Left lung (tissue), 14 donors: ENCODE results near the gene KLHDC3. TPM values are rescaled to one million over a fixed set of nuclear protein-coding genes. Genes with fewer than 3 reads are reported as not detected.
A peak's percentile ranks its signal among the peaks of the same experiment; 100 is the strongest.

Experiments used
- ATAC-seq: fragments of 200-7000 bp; cut with Tn5 transposase; one replicate; pipeline ENCODE4 v1.9.1; 2020; ENCODE audit warnings: moderate library complexity
- DNase-seq, 4 donors: peaks; one replicate each; pipeline ENCODE4 v3.0.0-alpha.2; 2013 to 2020
- H3K27ac ChIP-seq, 2 donors: fragments of 200-600 bp; sonication (generic) in 1 of 2; one replicate each; pipeline versions ENCODE4 v1.5.0 to v1.8.0; 2020 to 2021
- H3K27me3 ChIP-seq, 2 donors: fragments of 200-600 bp; sonication (generic) in 1 of 2; one replicate each; pipeline versions ENCODE4 v1.5.0 to v1.8.0; 2020 to 2021
- H3K36me3 ChIP-seq, 2 donors: fragments of 200-600 bp; sonication (generic) in 1 of 2; one replicate each; pipeline versions ENCODE4 v1.5.0 to v1.8.0; 2020 to 2021
- H3K4me1 ChIP-seq, 2 donors: fragments of 200-600 bp; one replicate each; pipeline ENCODE4 v1.8.0; 2021
- H3K4me3 ChIP-seq, 2 donors: fragments of 200-600 bp; sonication (generic) in 1 of 2; one replicate each; pipeline versions ENCODE4 v1.5.0 to v1.8.0; 2020 to 2021; ENCODE audit warnings: mild to moderate bottlenecking in 1 of 2
- H3K9me3 ChIP-seq, 2 donors: fragments of 200-600 bp; sonication (generic) in 1 of 2; one replicate each; pipeline versions ENCODE4 v1.5.0 to v1.8.0; 2020 to 2021
- intact Hi-C, 2 donors: fragments of 100-400 bp; cut with DNase I; formaldehyde crosslinking; loops; one replicate each; pipeline versions ENCODE4 v1.11.2 to v1.14.2; 2022
- long read RNA-seq, 12 donors: library from polyadenylated mRNA in 2 of 12; unstranded in 2 of 12; transcript quantifications; one replicate each; pipeline ENCODE4 v2.0.0 and lab custom pipeline, GENCODE V29; 2019 to 2026
- polyA plus RNA-seq, 6 donors: library from polyadenylated mRNA; unstranded; fragments of 120-200 nt; gene quantifications; one replicate each; pipeline ENCODE4 v1.2.1, GENCODE V29; 2013; ENCODE audit not compliant: insufficient read length in 6 of 6
- total RNA-seq, 2 donors: library from RNA; stranded (reverse); fragmentation: NEBNext Ultra II Directional; extraction: Animal tissue kit (Norgen Biotek cat#: 25700); gene quantifications; one replicate each; pipeline ENCODE4 v1.2.1, GENCODE V29; 2021
- TF ChIP-seq, protein P1 (sequence below), 2 donors: fragments of 200-600 bp; sonication (generic) in 1 of 2; IDR thresholded peaks; one replicate each; pipeline versions ENCODE4 v1.5.0 to v1.8.0; 2021; ENCODE audit warnings: antibody characterized with exemption in 2 of 2
- donor health status: DM: no; HTN: yes; CAD: no.
- donor health status: DM: no; HTN: no; CAD: no.

The KLHDC3 gene, protein sequence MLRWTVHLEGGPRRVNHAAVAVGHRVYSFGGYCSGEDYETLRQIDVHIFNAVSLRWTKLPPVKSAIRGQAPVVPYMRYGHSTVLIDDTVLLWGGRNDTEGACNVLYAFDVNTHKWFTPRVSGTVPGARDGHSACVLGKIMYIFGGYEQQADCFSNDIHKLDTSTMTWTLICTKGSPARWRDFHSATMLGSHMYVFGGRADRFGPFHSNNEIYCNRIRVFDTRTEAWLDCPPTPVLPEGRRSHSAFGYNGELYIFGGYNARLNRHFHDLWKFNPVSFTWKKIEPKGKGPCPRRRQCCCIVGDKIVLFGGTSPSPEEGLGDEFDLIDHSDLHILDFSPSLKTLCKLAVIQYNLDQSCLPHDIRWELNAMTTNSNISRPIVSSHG
- 10 to 100 TPM; 50.5 to 65.4 TPM for total RNA-seq
- 100 to 1,000 TPM in 3 of 6 donors, 10 to 100 TPM in 3; 95.3 to 110 (median 103) TPM for polyA plus RNA-seq
- long read RNA-seq, donor 1, transcript KLHDC3-202 (11 exons, 1,909 nt) = major isoform, 45 of 73 reads
- long read RNA-seq, donor 1, partial matches to known transcripts = 28 of 73 reads
- long read RNA-seq, donor 1, other reads (novel, unspliced or antisense) = 0 of 73 reads
- long read RNA-seq, donor 2, transcript KLHDC3-202 (11 exons, 1,909 nt) = major isoform, 32 of 50 reads
- long read RNA-seq, donor 2, partial matches to known transcripts = 18 of 50 reads
- long read RNA-seq, donor 2, other reads (novel, unspliced or antisense) = 0 of 50 reads
- long read RNA-seq, donor 3, transcript KLHDC3-202 (11 exons, 1,909 nt) = major isoform, 57 of 87 reads
- long read RNA-seq, donor 3, partial matches to known transcripts = 30 of 87 reads
- long read RNA-seq, donor 3, other reads (novel, unspliced or antisense) = 0 of 87 reads
- long read RNA-seq, donor 4, transcript KLHDC3-202 (11 exons, 1,909 nt) = major isoform, 34 of 40 reads
- long read RNA-seq, donor 4, partial matches to known transcripts = 5 of 40 reads
- long read RNA-seq, donor 4, other reads (novel, unspliced or antisense) = 1 of 40 reads
- long read RNA-seq, donor 5, transcript KLHDC3-202 (11 exons, 1,909 nt) = major isoform, 31 of 37 reads
- long read RNA-seq, donor 5, partial matches to known transcripts = 6 of 37 reads
- long read RNA-seq, donor 5, other reads (novel, unspliced or antisense) = 0 of 37 reads
- long read RNA-seq, donor 6, transcript KLHDC3-202 (11 exons, 1,909 nt) = major isoform, 54 of 64 reads
- long read RNA-seq, donor 6, partial matches to known transcripts = 10 of 64 reads
- long read RNA-seq, donor 6, other reads (novel, unspliced or antisense) = 0 of 64 reads
- long read RNA-seq, donor 7, transcript KLHDC3-202 (11 exons, 1,909 nt) = major isoform, 42 of 63 reads
- long read RNA-seq, donor 7, partial matches to known transcripts = 21 of 63 reads
- long read RNA-seq, donor 7, other reads (novel, unspliced or antisense) = 0 of 63 reads
- long read RNA-seq, donor 8, transcript KLHDC3-202 (11 exons, 1,909 nt) = major isoform, 35 of 37 reads
- long read RNA-seq, donor 8, partial matches to known transcripts = 0 of 37 reads
- long read RNA-seq, donor 8, other reads (novel, unspliced or antisense) = 0 of 37 reads
- long read RNA-seq, donor 9, partial matches to known transcripts = 0 of 1 reads
- long read RNA-seq, donor 9, other reads (novel, unspliced or antisense) = 0 of 1 reads
- long read RNA-seq, donor 10, transcript KLHDC3-202 (11 exons, 1,909 nt) = major isoform, 43 of 45 reads
- long read RNA-seq, donor 10, partial matches to known transcripts = 2 of 45 reads
- long read RNA-seq, donor 10, other reads (novel, unspliced or antisense) = 0 of 45 reads
- long read RNA-seq, donor 11, transcript KLHDC3-202 (11 exons, 1,909 nt) = major isoform, 47 of 67 reads
- long read RNA-seq, donor 11, partial matches to known transcripts = 20 of 67 reads
- long read RNA-seq, donor 11, other reads (novel, unspliced or antisense) = 0 of 67 reads
- long read RNA-seq, donor 12, transcript KLHDC3-202 (11 exons, 1,909 nt) = major isoform, 38 of 38 reads
- long read RNA-seq, donor 12, partial matches to known transcripts = 0 of 38 reads
- long read RNA-seq, donor 12, other reads (novel, unspliced or antisense) = 0 of 38 reads

DNA sequence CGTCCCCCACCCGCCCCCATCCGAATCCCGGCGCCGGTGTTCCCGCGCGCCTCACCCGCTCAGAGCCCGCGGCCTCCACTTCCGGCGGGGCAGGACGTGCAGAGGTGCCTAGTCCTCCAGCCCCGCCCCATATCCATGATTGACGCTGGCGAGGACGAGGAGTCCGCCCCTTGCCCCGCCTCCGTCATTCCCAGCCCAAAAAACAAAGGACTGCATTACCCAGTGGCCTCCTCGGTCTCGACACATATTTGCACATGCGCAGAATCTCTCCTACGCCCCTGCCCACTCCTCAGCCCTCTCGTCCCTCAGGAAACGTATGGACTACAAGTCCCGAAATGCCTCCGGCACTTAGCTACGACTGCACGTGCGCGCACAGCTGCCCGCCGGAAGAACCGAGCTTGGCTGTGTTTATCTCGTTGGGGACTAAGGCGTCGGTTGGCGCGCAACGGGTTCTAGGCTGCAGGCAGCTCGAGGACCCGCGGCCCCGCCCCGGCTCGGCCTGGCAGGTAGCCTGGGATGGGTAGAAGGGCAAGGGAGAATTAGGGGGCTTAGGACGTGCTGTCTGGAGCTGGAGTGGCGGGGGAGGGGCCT is at the start of gene KLHDC3, which contains the start of gene MEA1:
Gene KLHDC3 (plus strand): TSS at position 407 of the 591 bp plus-strand sequence. CDS start 2,944 bp downstream, outside the sequence.
Gene MEA1 (minus strand): TSS at position 104 of the 591 bp plus-strand sequence. CDS start 133 bp downstream, outside the sequence.
- peaks cover 14 to 52% of the 10 kb centered on the region in 2 donors for H3K4me1 ChIP-seq
- H3K27me3 ChIP-seq = no peaks in the 10 kb centered on the region
- ATAC-seq (peak; percentile 98), DNase-seq (peak; percentile 99 to 100 (median 99))
- TF ChIP-seq, protein P1, sequence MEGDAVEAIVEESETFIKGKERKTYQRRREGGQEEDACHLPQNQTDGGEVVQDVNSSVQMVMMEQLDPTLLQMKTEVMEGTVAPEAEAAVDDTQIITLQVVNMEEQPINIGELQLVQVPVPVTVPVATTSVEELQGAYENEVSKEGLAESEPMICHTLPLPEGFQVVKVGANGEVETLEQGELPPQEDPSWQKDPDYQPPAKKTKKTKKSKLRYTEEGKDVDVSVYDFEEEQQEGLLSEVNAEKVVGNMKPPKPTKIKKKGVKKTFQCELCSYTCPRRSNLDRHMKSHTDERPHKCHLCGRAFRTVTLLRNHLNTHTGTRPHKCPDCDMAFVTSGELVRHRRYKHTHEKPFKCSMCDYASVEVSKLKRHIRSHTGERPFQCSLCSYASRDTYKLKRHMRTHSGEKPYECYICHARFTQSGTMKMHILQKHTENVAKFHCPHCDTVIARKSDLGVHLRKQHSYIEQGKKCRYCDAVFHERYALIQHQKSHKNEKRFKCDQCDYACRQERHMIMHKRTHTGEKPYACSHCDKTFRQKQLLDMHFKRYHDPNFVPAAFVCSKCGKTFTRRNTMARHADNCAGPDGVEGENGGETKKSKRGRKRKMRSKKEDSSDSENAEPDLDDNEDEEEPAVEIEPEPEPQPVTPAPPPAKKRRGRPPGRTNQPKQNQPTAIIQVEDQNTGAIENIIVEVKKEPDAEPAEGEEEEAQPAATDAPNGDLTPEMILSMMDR (IDR thresholded peaks at IDR 0.05) = no peak
- no peaks in the 10 kb centered on the region for H3K9me3 ChIP-seq
- peak within 1 kb of the TSS; percentile 67 to 78 for H3K4me3 ChIP-seq
- peak within 1 kb of the TSS; percentile 39 to 81 for H3K27ac ChIP-seq
- intact Hi-C loops = no loop called here
- peaks cover 0 to 54% of the 10 kb centered on the region in 2 donors for H3K36me3 ChIP-seq

DNA sequence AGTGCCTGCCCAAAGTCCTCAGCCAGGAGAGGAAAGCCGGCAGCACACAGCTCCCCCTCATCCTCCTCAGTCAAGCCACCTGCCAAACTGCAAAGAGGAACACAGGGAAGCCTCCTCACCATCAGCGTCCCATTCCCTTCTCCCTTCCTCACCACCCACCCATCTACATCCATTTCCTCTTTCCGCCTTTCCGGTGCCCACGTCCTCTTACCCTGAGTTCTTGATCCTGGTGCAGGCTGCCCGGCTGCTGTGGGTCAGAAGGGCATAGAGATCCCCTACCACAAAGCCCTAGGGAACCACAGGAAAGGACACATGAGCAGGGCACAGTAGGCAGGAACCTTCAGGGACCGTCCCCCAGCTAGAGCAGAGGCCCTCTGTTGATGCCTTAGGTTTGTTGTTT is 47.5 kb upstream of the KLHDC3 start:
- Histone ChIP-seq H3K4me3 (no peak overlapping the region), H3K9me3 (no peaks in the 10 kb centered on the region), H3K27ac (no peak overlapping the region), H3K4me1 (peaks cover 0 to 7% of the 10 kb centered on the region in 2 donors), H3K27me3 (no peaks in the 10 kb centered on the region), H3K36me3 (peaks cover 0 to 74% of the 10 kb centered on the region in 2 donors)
- DNase-seq = no peak
- TF ChIP-seq, protein P1 (IDR thresholded peaks at IDR 0.05) = no peak
- ATAC-seq = no peak
- intact Hi-C loops = no loop called here

DNA sequence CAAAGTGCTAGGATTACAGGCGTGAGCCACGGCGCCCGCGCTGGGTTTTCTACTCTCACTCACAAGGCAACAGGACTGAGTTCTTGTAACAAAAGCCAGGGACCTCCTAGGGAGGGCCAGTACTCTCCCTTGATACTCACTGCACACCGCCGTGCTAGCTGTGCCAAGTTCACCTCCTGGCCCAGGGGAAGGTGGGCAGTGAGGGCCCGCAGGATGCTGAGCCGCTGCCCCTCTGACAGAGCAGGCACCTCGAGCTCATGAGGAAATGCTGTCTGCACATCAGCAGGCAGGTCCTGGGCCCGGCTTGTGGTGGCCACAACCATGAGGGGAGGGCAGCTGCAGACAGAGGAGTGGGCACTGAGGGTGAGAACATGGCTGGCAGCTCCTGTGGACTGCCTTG is 46.8 kb upstream of the KLHDC3 start:
- intact Hi-C loops = no loop called here
- Histone ChIP-seq H3K4me3 (no peak overlapping the region), H3K4me1 (peaks cover 0 to 8% of the 10 kb centered on the region in 2 donors), H3K27me3 (no peaks in the 10 kb centered on the region), H3K9me3 (no peaks in the 10 kb centered on the region), H3K36me3 (peaks cover 0 to 70% of the 10 kb centered on the region in 2 donors), H3K27ac (no peak overlapping the region)
- TF ChIP-seq, protein P1 (IDR thresholded peaks at IDR 0.05) = no peak
- ATAC-seq (no peak), DNase-seq (peak in 1 of 4 donors; percentile 53)
